Stimulated activated CD8-positive, alpha-beta memory T cell treated with anti-CD3 and anti-CD28 coated beads, Interleukin-2, amount 100 ng/mL, for 48 hours (primary cell): Measurements from ENCODE around the gene ZNF524.

Experiments used
- DNase-seq, 2 donors: peaks; one replicate each; pipeline ENCODE4 v3.0.0-alpha.2; 2020; ENCODE audit warnings: low read depth in 2 of 2

ZNF524 gene

GRCh38 chr19:55620410-55621204 is 20.5 kb downstream of the ZNF524 start:
- no peak for DNase-seq

- DNase-seq, result no peak
Measured at GRCh38 chr19:55621205-55621672, 21.2 kb downstream of the ZNF524 start.

GRCh38 chr19:55621673-55622231 is 21.7 kb downstream of the ZNF524 start:
- no peak for DNase-seq

GRCh38 chr19:55622242-55622969 is 22.3 kb downstream of the ZNF524 start:
- DNase-seq, result no peak

GRCh38 chr19:55623130-55623529 is 23.0 kb downstream of the ZNF524 start:
- DNase-seq, result no peak

GRCh38 chr19:55623561-55623960 is 23.5 kb downstream of the ZNF524 start:
- DNase-seq, result no peak

GRCh38 chr19:55624109-55625003 is 24.3 kb downstream of the ZNF524 start, which contains the start of gene ZNF784:
Gene ZNF784 (minus strand): TSS chr19:55624566. CDS start chr19:55624561, 5 bp downstream.
- peak; percentile 89 to 96 for DNase-seq

GRCh38 chr19:55625004-55625326 is 24.9 kb downstream of the ZNF524 start:
- no peak for DNase-seq

- DNase-seq, result no peak
Measured at GRCh38 chr19:55626350-55626749, 26.3 kb downstream of the ZNF524 start.

GRCh38 chr19:55632463-55632834 is 32.4 kb downstream of the ZNF524 start:
- DNase-seq, result peak; percentile 62 to 74

- no peak for DNase-seq
Measured at GRCh38 chr19:55633861-55634260, 33.8 kb downstream of the ZNF524 start.

- DNase-seq, result no peak
Measured at GRCh38 chr19:55635334-55635717, 35.2 kb downstream of the ZNF524 start.

GRCh38 chr19:55635856-55636440 is 35.9 kb downstream of the ZNF524 start:
- no peak for DNase-seq

- no peak for DNase-seq
Measured at GRCh38 chr19:55636723-55637122, 36.6 kb downstream of the ZNF524 start.

GRCh38 chr19:55637534-55637933 is 37.4 kb downstream of the ZNF524 start:
- DNase-seq, result no peak

- peak in 1 of 2 donors; percentile 59 for DNase-seq
Measured at GRCh38 chr19:55638864-55639359, 38.8 kb downstream of the ZNF524 start.

GRCh38 chr19:55640043-55640576 is 40.0 kb downstream of the ZNF524 start:
- peak; percentile 63 to 65 for DNase-seq

- DNase-seq, result peak; percentile 56 to 64
Measured at GRCh38 chr19:55640577-55641425, 40.7 kb downstream of the ZNF524 start, which contains the start of gene ZNF580. Gene ZNF580 (plus strand): TSS chr19:55641002. CDS start chr19:55642509, 1,507 bp downstream.

GRCh38 chr19:55641426-55642152 is 41.5 kb downstream of the ZNF524 start:
- no peak for DNase-seq
